HepG2 (cell line): ENCODE results near the gene DRAM1. TPM values are rescaled to one million over a fixed set of nuclear protein-coding genes. Genes with fewer than 3 reads are reported as not detected.

Experiments
- BATF2 ChIP-seq: sonication (generic); formaldehyde crosslinking; IDR thresholded peaks from 2 replicates; pipeline ENCODE4 v1.8.0; 2022; ENCODE audit warnings: mild to moderate bottlenecking, missing genetic modification reagents, moderate library complexity
- CBX1 ChIP-seq: IDR thresholded peaks from one replicate; pipeline ENCODE4 v1.6.1; 2016; ENCODE audit warnings: antibody characterized with exemption, low read depth
- CBX2 ChIP-seq, 2 experiments: fragments of 200-600 bp in 1 of 2; sonication (generic); formaldehyde crosslinking in 1 of 2; IDR thresholded peaks; 2 replicates each; pipeline versions ENCODE4 v1.7.0 to v1.8.1; 2018 to 2022; ENCODE audit warnings: low read depth in 2 of 2, low read length in 1 of 2, mild to moderate bottlenecking in 1 of 2, missing genetic modification reagents in 1 of 2
- EHMT2 ChIP-seq: fragments of 200-600 bp; sonication (generic); IDR thresholded peaks from 2 replicates; pipeline ENCODE4 v1.7.0; 2017; ENCODE audit warnings: antibody characterized with exemption, low read depth, low read length, borderline replicate concordance
- GLI4 ChIP-seq: sonication (generic); formaldehyde crosslinking; IDR thresholded peaks from 2 replicates; pipeline ENCODE4 v1.5.1; 2020; ENCODE audit warnings: missing genetic modification reagents, mild to moderate bottlenecking, moderate library complexity, borderline replicate concordance
- HES4 ChIP-seq: sonication (generic); formaldehyde crosslinking; IDR thresholded peaks from 2 replicates; pipeline ENCODE4 v1.9.0; 2021; ENCODE audit warnings: mild to moderate bottlenecking, missing genetic modification reagents, borderline replicate concordance
- JUND ChIP-seq: sonication (generic); formaldehyde crosslinking; IDR thresholded peaks from 2 replicates; pipeline ENCODE4 v1.8.0; 2022; ENCODE audit warnings: mild to moderate bottlenecking, missing genetic modification reagents
- NBN ChIP-seq: fragments of 450-650 bp; conservative IDR thresholded peaks from 2 replicates; pipeline ENCODE4 v1.6.1; 2017
- POLR2AphosphoS5 ChIP-seq: IDR thresholded peaks from 2 replicates; pipeline ENCODE4 v1.6.1; 2012; ENCODE audit warnings: low read depth, low read length
- SAP130 ChIP-seq: IDR thresholded peaks from 2 replicates; pipeline ENCODE4 v1.6.1; 2016; ENCODE audit warnings: low read depth
- SIX4 ChIP-seq: sonication (generic); formaldehyde crosslinking; IDR thresholded peaks from 2 replicates; pipeline ENCODE4 v1.4.0; 2020; ENCODE audit warnings: missing genetic modification reagents
- SMYD3 ChIP-seq: sonication (generic); formaldehyde crosslinking; IDR thresholded peaks from 2 replicates; pipeline ENCODE4 v1.8.1; 2023; ENCODE audit warnings: mild to moderate bottlenecking, missing genetic modification reagents
- SOX6 ChIP-seq, 2 experiments: fragments of 450-650 bp in 1 of 2; sonication (generic) in 1 of 2; formaldehyde crosslinking in 1 of 2; IDR thresholded peaks; 2 replicates each; pipeline versions ENCODE4 v1.4.0 to v1.6.1; 2017 to 2020; ENCODE audit warnings: antibody characterized with exemption in 1 of 2, mild to moderate bottlenecking in 1 of 2, missing genetic modification reagents in 1 of 2
- ZBTB8A ChIP-seq: sonication (generic); formaldehyde crosslinking; IDR thresholded peaks from 2 replicates; pipeline ENCODE4 v1.4.0; 2020; ENCODE audit warnings: mild to moderate bottlenecking, low read depth, missing genetic modification reagents, borderline replicate concordance
- ZFX ChIP-seq: sonication (generic); formaldehyde crosslinking; IDR thresholded peaks from 2 replicates; pipeline ENCODE4 v1.4.0; 2020; ENCODE audit warnings: mild to moderate bottlenecking, low read depth, missing genetic modification reagents, moderate library complexity
- ZNF44 ChIP-seq: sonication (generic); formaldehyde crosslinking; IDR thresholded peaks from 2 replicates; pipeline ENCODE4 v1.5.1; 2020; ENCODE audit warnings: mild to moderate bottlenecking, missing genetic modification reagents
- ZNF569 ChIP-seq: sonication (generic); formaldehyde crosslinking; IDR thresholded peaks from 2 replicates; pipeline ENCODE4 v1.5.0; 2020; ENCODE audit warnings: mild to moderate bottlenecking, missing genetic modification reagents, moderate library complexity, borderline replicate concordance
- polyA plus RNA-seq, 8 experiments: library from polyadenylated mRNA; depleted of rRNA in 3 of 8; stranded (reverse) in 7 of 8; unstranded in 1 of 8; fragments of >200 nt; fragmentation: Illumina TruSeq in 4 of 8; extraction: Trizol in 4 of 8; gene quantifications; 2 replicates each; pipeline versions ENCODE4 v1.2.1 to v1.2.3, GENCODE V29; 2011 to 2016; ENCODE audit warnings: low read depth in 4 of 8, missing spikeins in 1 of 8, mixed read lengths in 1 of 8; ENCODE audit not compliant: insufficient read depth in 1 of 8
- total RNA-seq, 5 experiments: library from RNA; depleted of rRNA; stranded (reverse); fragments of >200 nt; fragmentation: Illumina TruSeq; extraction: Trizol; gene quantifications; 2 replicates each; pipeline ENCODE4 v1.2.3, GENCODE V29; 2016; ENCODE audit warnings: low read depth in 1 of 5
- TF ChIP-seq, protein P1 (sequence below): IDR thresholded peaks from 2 replicates; pipeline ENCODE4 v1.6.1; 2016; ENCODE audit warnings: low read depth, borderline replicate concordance
- TF ChIP-seq, protein P2 (sequence below): sonication (generic); formaldehyde crosslinking; IDR thresholded peaks from 2 replicates; pipeline ENCODE4 v1.4.0; 2020; ENCODE audit warnings: missing genetic modification reagents; ENCODE audit errors: not compliant biosample characterization
- TF ChIP-seq, protein P3 (sequence below): sonication (generic); formaldehyde crosslinking; IDR thresholded peaks from 2 replicates; pipeline ENCODE4 v1.4.0; 2020; ENCODE audit warnings: mild to moderate bottlenecking, missing genetic modification reagents
- TF ChIP-seq, protein P4 (sequence below): sonication (generic); formaldehyde crosslinking; conservative IDR thresholded peaks from 2 replicates; pipeline ENCODE4 v1.8.1; 2023; ENCODE audit warnings: missing genetic modification reagents

The DRAM1 gene
- total and polyA plus RNA-seq, 2 of the 13 experiments (the other 11 are each of a cell fraction or from before 2014, with no cell fraction given), result 20.9 to 32.6 TPM

DNA sequence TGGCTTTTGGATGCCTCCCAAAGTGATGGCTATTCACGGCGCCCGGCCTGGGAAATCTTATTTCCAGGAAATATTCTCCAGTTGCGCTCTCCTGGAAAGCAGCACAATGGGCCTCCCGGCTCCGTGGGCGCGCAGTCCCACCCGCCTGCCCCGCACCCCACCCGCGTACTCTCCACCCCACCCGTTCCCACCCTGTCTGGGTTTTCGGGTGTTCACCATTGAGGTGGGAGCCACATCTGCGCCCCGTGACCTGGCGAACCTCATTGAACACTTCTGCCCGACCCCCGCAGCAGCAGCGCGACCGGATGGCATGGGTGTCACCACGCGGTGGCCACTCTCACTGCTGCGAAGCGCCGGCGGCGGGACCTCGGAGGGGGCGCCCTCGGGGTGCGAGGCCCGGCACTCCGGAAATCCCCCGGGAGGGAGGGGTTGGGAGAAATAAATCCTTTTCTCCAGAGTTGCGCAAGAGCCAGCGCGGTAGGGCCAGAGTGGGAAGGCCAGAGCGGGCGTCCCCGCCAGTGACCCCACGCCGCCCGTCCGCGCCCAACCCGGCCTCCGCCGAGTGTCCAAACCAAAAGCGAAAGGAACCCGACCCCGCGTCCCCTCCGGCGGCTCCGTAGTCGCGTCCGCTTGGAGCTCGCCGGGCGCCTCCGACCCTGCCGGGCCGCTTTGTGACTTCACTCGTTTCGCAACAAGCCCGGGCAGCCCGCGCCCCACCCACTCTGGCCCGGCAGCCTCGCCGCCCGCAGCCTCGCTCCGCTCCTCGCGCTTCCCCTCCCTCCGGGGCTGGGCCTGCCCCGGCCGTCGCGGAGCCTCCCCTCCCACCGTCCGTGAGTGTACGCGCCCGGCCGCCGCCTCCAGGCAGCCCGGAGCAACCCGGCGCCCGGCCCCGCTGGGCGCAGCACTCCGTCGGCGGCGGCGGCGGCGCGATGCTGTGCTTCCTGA lies at the start of gene DRAM1 (continued):
- TF ChIP-seq BATF2 (CRISPR knock-in tag) (no peak; the same call in 1 of the 2 replicates), SAP130 (CRISPR knock-in tag) (peak; percentile 66), ZBTB8A (CRISPR knock-in tag) (no peak), SOX6 (IDR thresholded peaks at IDR 0.05) (no peak), SOX6 (CRISPR knock-in tag; IDR thresholded peaks at IDR 0.05) (peak; percentile 77), CBX2 (IDR thresholded peaks at IDR 0.05; ENCODE audit: low read depth, low read length) (no peak), CBX2 (CRISPR knock-in tag; IDR thresholded peaks at IDR 0.05; ENCODE audit: low read depth) (no peak), JUND (CRISPR knock-in tag) (peak; percentile 16; the same call in 1 of the 2 replicates), ZNF569 (CRISPR knock-in tag) (no peak), HES4 (peak; percentile 84), POLR2AphosphoS5 (peak; percentile 63), EHMT2 (no peak), ZNF44 (CRISPR knock-in tag) (no peak), ZFX (peak; percentile 78), NBN (no peak), GLI4 (CRISPR knock-in tag) (peak; percentile 65; the same call in 1 of the 2 replicates), SIX4 (peak; percentile 4; the same call in 1 of the 2 replicates), CBX1 (no peak), SMYD3 (CRISPR knock-in tag) (0 out of 2 replicates have a peak, but pooled peaks have one; percentile 10)
- TF ChIP-seq, protein P1, sequence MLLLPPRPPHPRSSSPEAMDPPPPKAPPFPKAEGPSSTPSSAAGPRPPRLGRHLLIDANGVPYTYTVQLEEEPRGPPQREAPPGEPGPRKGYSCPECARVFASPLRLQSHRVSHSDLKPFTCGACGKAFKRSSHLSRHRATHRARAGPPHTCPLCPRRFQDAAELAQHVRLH (CRISPR knock-in tag), result peak; percentile 22; the same call in 1 of the 2 replicates
- TF ChIP-seq, protein P2, sequence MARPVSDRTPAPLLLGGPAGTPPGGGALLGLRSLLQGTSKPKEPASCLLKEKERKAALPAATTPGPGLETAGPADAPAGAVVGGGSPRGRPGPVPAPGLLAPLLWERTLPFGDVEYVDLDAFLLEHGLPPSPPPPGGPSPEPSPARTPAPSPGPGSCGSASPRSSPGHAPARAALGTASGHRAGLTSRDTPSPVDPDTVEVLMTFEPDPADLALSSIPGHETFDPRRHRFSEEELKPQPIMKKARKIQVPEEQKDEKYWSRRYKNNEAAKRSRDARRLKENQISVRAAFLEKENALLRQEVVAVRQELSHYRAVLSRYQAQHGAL, result no peak
- TF ChIP-seq, protein P3, sequence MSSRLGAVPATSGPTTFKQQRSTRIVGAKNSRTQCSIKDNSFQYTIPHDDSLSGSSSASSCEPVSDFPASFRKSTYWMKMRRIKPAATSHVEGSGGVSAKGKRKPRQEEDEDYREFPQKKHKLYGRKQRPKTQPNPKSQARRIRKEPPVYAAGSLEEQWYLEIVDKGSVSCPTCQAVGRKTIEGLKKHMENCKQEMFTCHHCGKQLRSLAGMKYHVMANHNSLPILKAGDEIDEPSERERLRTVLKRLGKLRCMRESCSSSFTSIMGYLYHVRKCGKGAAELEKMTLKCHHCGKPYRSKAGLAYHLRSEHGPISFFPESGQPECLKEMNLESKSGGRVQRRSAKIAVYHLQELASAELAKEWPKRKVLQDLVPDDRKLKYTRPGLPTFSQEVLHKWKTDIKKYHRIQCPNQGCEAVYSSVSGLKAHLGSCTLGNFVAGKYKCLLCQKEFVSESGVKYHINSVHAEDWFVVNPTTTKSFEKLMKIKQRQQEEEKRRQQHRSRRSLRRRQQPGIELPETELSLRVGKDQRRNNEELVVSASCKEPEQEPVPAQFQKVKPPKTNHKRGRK (CRISPR knock-in tag), result no peak
- TF ChIP-seq, protein P4, sequence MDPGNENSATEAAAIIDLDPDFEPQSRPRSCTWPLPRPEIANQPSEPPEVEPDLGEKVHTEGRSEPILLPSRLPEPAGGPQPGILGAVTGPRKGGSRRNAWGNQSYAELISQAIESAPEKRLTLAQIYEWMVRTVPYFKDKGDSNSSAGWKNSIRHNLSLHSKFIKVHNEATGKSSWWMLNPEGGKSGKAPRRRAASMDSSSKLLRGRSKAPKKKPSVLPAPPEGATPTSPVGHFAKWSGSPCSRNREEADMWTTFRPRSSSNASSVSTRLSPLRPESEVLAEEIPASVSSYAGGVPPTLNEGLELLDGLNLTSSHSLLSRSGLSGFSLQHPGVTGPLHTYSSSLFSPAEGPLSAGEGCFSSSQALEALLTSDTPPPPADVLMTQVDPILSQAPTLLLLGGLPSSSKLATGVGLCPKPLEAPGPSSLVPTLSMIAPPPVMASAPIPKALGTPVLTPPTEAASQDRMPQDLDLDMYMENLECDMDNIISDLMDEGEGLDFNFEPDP, result no peak
